GM19240 (cell line): ENCODE measurements around the gene NTM.

Experiments used
- DNase-seq: peaks from one replicate; pipeline ENCODE4 v3.0.0; 2011; ENCODE audit warnings: low spot score; ENCODE audit not compliant: insufficient read length

Gene NTM

GRCh38 chr11:131764126-131764525 lies 393.7 kb downstream of the NTM start:
- no peak for DNase-seq

GRCh38 chr11:131764649-131765048 lies 394.2 kb downstream of the NTM start:
- no peak for DNase-seq

- DNase-seq = no peak
Measured at GRCh38 chr11:131766637-131767036, 396.2 kb downstream of the NTM start.

- no peak for DNase-seq
Measured at GRCh38 chr11:131767421-131767820, 397.0 kb downstream of the NTM start.

- DNase-seq = no peak
Measured at GRCh38 chr11:131770801-131771200, 400.4 kb downstream of the NTM start.

- no peak for DNase-seq
Measured at GRCh38 chr11:131771471-131771870, 401.1 kb downstream of the NTM start.

GRCh38 chr11:131773626-131774025 lies 403.2 kb downstream of the NTM start:
- DNase-seq = no peak

- no peak for DNase-seq
Measured at GRCh38 chr11:131776211-131776610, 405.8 kb downstream of the NTM start.

- DNase-seq = no peak
Measured at GRCh38 chr11:131785801-131786200, 415.4 kb downstream of the NTM start.

GRCh38 chr11:131787119-131787518 lies 416.7 kb downstream of the NTM start:
- DNase-seq = no peak

- DNase-seq = no peak
Measured at GRCh38 chr11:131790586-131790985, 420.2 kb downstream of the NTM start.

- no peak for DNase-seq
Measured at GRCh38 chr11:131792243-131792642, 421.8 kb downstream of the NTM start.

GRCh38 chr11:131796089-131796488 lies 425.7 kb downstream of the NTM start:
- no peak for DNase-seq

GRCh38 chr11:131796541-131796940 lies 426.1 kb downstream of the NTM start:
- no peak for DNase-seq

- no peak for DNase-seq
Measured at GRCh38 chr11:131800452-131800851, 430.0 kb downstream of the NTM start.

- DNase-seq = no peak
Measured at GRCh38 chr11:131802440-131803115, 432.2 kb downstream of the NTM start.

GRCh38 chr11:131807876-131808275 lies 437.5 kb downstream of the NTM start:
- DNase-seq = no peak

GRCh38 chr11:131808470-131808869 lies 438.1 kb downstream of the NTM start:
- no peak for DNase-seq

- no peak for DNase-seq
Measured at GRCh38 chr11:131809203-131809918, 438.9 kb downstream of the NTM start.

- no peak for DNase-seq
Measured at GRCh38 chr11:131810541-131810940, 440.1 kb downstream of the NTM start.

- no peak for DNase-seq
Measured at GRCh38 chr11:131811383-131811782, 441.0 kb downstream of the NTM start.

GRCh38 chr11:131814108-131814507 lies 443.7 kb downstream of the NTM start:
- no peak for DNase-seq

GRCh38 chr11:131815590-131815989 lies 445.2 kb downstream of the NTM start:
- DNase-seq = no peak
